Measurements from ENCODE around the gene CSKMT. TPM values are rescaled to one million over a fixed set of nuclear protein-coding genes. Genes with fewer than 3 reads are reported as not detected.
"Not testable (repeated sequence)": the region's sequence is repeated elsewhere in the genome, so short reads cannot be mapped to it uniquely, and the experiment has no call there.

The CSKMT gene
- total RNA-seq, 1 donor from 2014 or later: 28.0 TPM

- no peaks in the 10 kb centered on the region for H3K27me3 Mint-ChIP-seq
- peaks cover 13% of the 10 kb centered on the region for H3K36me3 Mint-ChIP-seq
- DNase-seq (ENCODE audit: extremely low spot score, unreplicated experiment): no peak
- no peak overlapping the region for H3K4me3 Mint-ChIP-seq
- no peak for TF ChIP-seq CTCF (conservative IDR thresholded peaks at IDR 0.05)
- H3K4me1 Mint-ChIP-seq (ENCODE audit: unreplicated experiment): peaks cover 9% of the 10 kb centered on the region
- no peaks in the 10 kb centered on the region for H3K9me3 Mint-ChIP-seq
- H3K27ac Mint-ChIP-seq: no peak overlapping the region
These were observed 23.4 kb downstream of the CSKMT start for GRCh38 chr11:62688491-62688890.

- DNase-seq (ENCODE audit: extremely low spot score, unreplicated experiment): no peak
- TF ChIP-seq CTCF (conservative IDR thresholded peaks at IDR 0.05): no peak
- peaks cover 10% of the 10 kb centered on the region for H3K4me1 Mint-ChIP-seq (ENCODE audit: unreplicated experiment)
- H3K9me3 Mint-ChIP-seq: no peaks in the 10 kb centered on the region
- peak within 1 kb of the TSS; percentile 58 for H3K4me3 Mint-ChIP-seq
- H3K27ac Mint-ChIP-seq: peak within 1 kb of the TSS; percentile 29
- H3K36me3 Mint-ChIP-seq: peaks cover 15% of the 10 kb centered on the region
- no peaks in the 10 kb centered on the region for H3K27me3 Mint-ChIP-seq
These were observed 24.5 kb downstream of the CSKMT start, which contains the start of gene LRRN4CL for GRCh38 chr11:62689421-62690183. Gene LRRN4CL (minus strand): TSS chr11:62689530. CDS start chr11:62688508, 1,022 bp downstream.

- not testable (repeated sequence) for DNase-seq (ENCODE audit: extremely low spot score, unreplicated experiment); H3K27me3 Mint-ChIP-seq; H3K27ac Mint-ChIP-seq; H3K4me3 Mint-ChIP-seq; H3K9me3 Mint-ChIP-seq
- H3K4me1 Mint-ChIP-seq (ENCODE audit: unreplicated experiment): peaks cover 11% of the 10 kb centered on the region
- peaks cover 24% of the 10 kb centered on the region for H3K36me3 Mint-ChIP-seq
These were observed 28.5 kb downstream of the CSKMT start for GRCh38 chr11:62693624-62694023.

GRCh38 chr11:62694455-62695167, 29.5 kb downstream of the CSKMT start:
- no peak for DNase-seq (ENCODE audit: extremely low spot score, unreplicated experiment)
- peaks cover 26% of the 10 kb centered on the region for H3K36me3 Mint-ChIP-seq

GRCh38 chr11:62702246-62702645, 37.1 kb downstream of the CSKMT start:
- H3K36me3 Mint-ChIP-seq: peaks cover 16% of the 10 kb centered on the region
- H3K4me3 Mint-ChIP-seq: no peak overlapping the region
- H3K27ac Mint-ChIP-seq: no peak overlapping the region
- DNase-seq (ENCODE audit: extremely low spot score, unreplicated experiment): no peak
- H3K4me1 Mint-ChIP-seq (ENCODE audit: unreplicated experiment): peaks cover 12% of the 10 kb centered on the region
- no peaks in the 10 kb centered on the region for H3K27me3 Mint-ChIP-seq
- no peak for TF ChIP-seq CTCF (conservative IDR thresholded peaks at IDR 0.05)
- H3K9me3 Mint-ChIP-seq: no peaks in the 10 kb centered on the region

More at GRCh38 chr11:62694455-62695167, 29.5 kb downstream of the CSKMT start:
- Mint-ChIP-seq H3K4me1 (ENCODE audit: unreplicated experiment) (peaks cover 9% of the 10 kb centered on the region), H3K27ac (no peak overlapping the region), H3K9me3 (no peaks in the 10 kb centered on the region), H3K27me3 (no peaks in the 10 kb centered on the region), H3K4me3 (no peak overlapping the region)
- peak; percentile 88 for TF ChIP-seq CTCF (conservative IDR thresholded peaks at IDR 0.05)

- H3K4me1 Mint-ChIP-seq (ENCODE audit: unreplicated experiment): peaks cover 23% of the 10 kb centered on the region
- DNase-seq (ENCODE audit: extremely low spot score, unreplicated experiment); H3K4me3 Mint-ChIP-seq; H3K9me3 Mint-ChIP-seq; H3K27me3 Mint-ChIP-seq; H3K27ac Mint-ChIP-seq: not testable (repeated sequence)
- peaks cover 12% of the 10 kb centered on the region for H3K36me3 Mint-ChIP-seq
These were observed 38.8 kb downstream of the CSKMT start for GRCh38 chr11:62703921-62704320.

Measured in type B pancreatic cell (in vitro differentiated cells).